Measurements from ENCODE around the gene USP10.

The USP10 gene

GRCh38 chr16:84800158-84800978 is 100.6 kb downstream of the USP10 start:
- DNase-seq (ENCODE audit: low read depth in 2 of 2): no peak

- DNase-seq (ENCODE audit: low read depth in 2 of 2): no peak
Measured at GRCh38 chr16:84803146-84803545, 103.3 kb downstream of the USP10 start.

- no peak for DNase-seq (ENCODE audit: low read depth in 2 of 2)
Measured at GRCh38 chr16:84804326-84804725, 104.5 kb downstream of the USP10 start.

- no peak for DNase-seq (ENCODE audit: low read depth in 2 of 2)
Measured at GRCh38 chr16:84806256-84806889, 106.6 kb downstream of the USP10 start.

- no peak for DNase-seq (ENCODE audit: low read depth in 2 of 2)
Measured at GRCh38 chr16:84806890-84807258, 107.1 kb downstream of the USP10 start.

GRCh38 chr16:84807776-84808175 is 108.0 kb downstream of the USP10 start:
- DNase-seq (ENCODE audit: low read depth in 2 of 2): no peak

- no peak for DNase-seq (ENCODE audit: low read depth in 2 of 2)
Measured at GRCh38 chr16:84808826-84809225, 109.0 kb downstream of the USP10 start.

- DNase-seq (ENCODE audit: low read depth in 2 of 2): no peak
Measured at GRCh38 chr16:84810518-84811273, 110.9 kb downstream of the USP10 start.

GRCh38 chr16:84811529-84811928 is 111.7 kb downstream of the USP10 start:
- DNase-seq (ENCODE audit: low read depth in 2 of 2): no peak

GRCh38 chr16:84813141-84813934 is 113.5 kb downstream of the USP10 start:
- no peak for DNase-seq (ENCODE audit: low read depth in 2 of 2)

- no peak for DNase-seq (ENCODE audit: low read depth in 2 of 2)
Measured at GRCh38 chr16:84815462-84815861, 115.7 kb downstream of the USP10 start.

GRCh38 chr16:84816023-84816422 is 116.2 kb downstream of the USP10 start:
- DNase-seq (ENCODE audit: low read depth in 2 of 2): no peak

- no peak for DNase-seq (ENCODE audit: low read depth in 2 of 2)
Measured at GRCh38 chr16:84816485-84816884, 116.7 kb downstream of the USP10 start.

GRCh38 chr16:84817206-84817605 is 117.4 kb downstream of the USP10 start:
- no peak for DNase-seq (ENCODE audit: low read depth in 2 of 2)

- no peak for DNase-seq (ENCODE audit: low read depth in 2 of 2)
Measured at GRCh38 chr16:84817613-84818012, 117.8 kb downstream of the USP10 start.

GRCh38 chr16:84818133-84818532 is 118.3 kb downstream of the USP10 start:
- no peak for DNase-seq (ENCODE audit: low read depth in 2 of 2)

GRCh38 chr16:84818989-84819643 is 119.3 kb downstream of the USP10 start:
- DNase-seq (ENCODE audit: low read depth in 2 of 2): no peak

GRCh38 chr16:84819644-84820304 is 120.0 kb downstream of the USP10 start, which contains the start of gene CRISPLD2:
Gene CRISPLD2, plus strand, starts transcription at chr16:84819985. Its CDS starts 18,511 bp downstream, at chr16:84838496.
- peak; percentile 69 for DNase-seq (ENCODE audit: low read depth in 2 of 2)

GRCh38 chr16:84820305-84820684 is 120.5 kb downstream of the USP10 start:
- no peak for DNase-seq (ENCODE audit: low read depth in 2 of 2)

GRCh38 chr16:84820771-84821170 is 121.0 kb downstream of the USP10 start:
- no peak for DNase-seq (ENCODE audit: low read depth in 2 of 2)

- no peak for DNase-seq (ENCODE audit: low read depth in 2 of 2)
Measured at GRCh38 chr16:84821179-84821578, 121.4 kb downstream of the USP10 start.
